Psoas muscle (tissue), 8 donors: Measurements from ENCODE around the gene LMBR1. TPM values are rescaled to one million over a fixed set of nuclear protein-coding genes. Genes with fewer than 3 reads are reported as not detected.

Experiments
- ATAC-seq, 4 donors: fragments of 200-7000 bp; cut with Tn5 transposase; one replicate each; pipeline ENCODE4 v1.9.1; 2020; ENCODE audit warnings: moderate library complexity in 3 of 4, mild to moderate bottlenecking in 2 of 4
- DNase-seq, 2 donors: peaks; one replicate each; pipeline ENCODE4 v3.0.0-alpha.2; 2020
- H3K27ac ChIP-seq: fragments of 200-600 bp; one replicate; pipeline ENCODE4 v1.8.0; 2022
- H3K27me3 ChIP-seq, 3 donors: fragments of 200-600 bp in 1 of 3; one replicate each; pipeline versions ENCODE4 v1.6.1 to v1.8.0; 2013 to 2022; ENCODE audit warnings: low read length in 2 of 3, mild to moderate bottlenecking in 2 of 3, moderate library complexity in 1 of 3; ENCODE audit not compliant: insufficient read depth in 3 of 3
- H3K36me3 ChIP-seq, 2 donors: fragments of 200-600 bp in 1 of 2; one replicate each; pipeline versions ENCODE4 v1.6.1 to v1.8.0; 2013 to 2022; ENCODE audit warnings: low read depth in 1 of 2, mild to moderate bottlenecking in 1 of 2, moderate library complexity in 1 of 2; ENCODE audit not compliant: insufficient read depth in 1 of 2
- H3K4me1 ChIP-seq: fragments of 200-600 bp; one replicate; pipeline ENCODE4 v1.8.0; 2022
- H3K4me3 ChIP-seq: fragments of 200-600 bp; one replicate; pipeline ENCODE4 v1.8.0; 2022; ENCODE audit warnings: mild to moderate bottlenecking
- H3K9me3 ChIP-seq: fragments of 200-600 bp; one replicate; pipeline ENCODE4 v1.8.0; 2022
- CTCF ChIP-seq: fragments of 200-600 bp; IDR thresholded peaks from one replicate; pipeline ENCODE4 v1.8.0; 2022; ENCODE audit warnings: antibody characterized with exemption
- WGBS, 3 donors: extraction: QIAGEN DNeasy Blood & Tissue Kit; methylation state at CpG; one replicate each; pipeline versions ENCODE4 v1.1.6 to v1.1.7; 2013; 5-methylcytosine and 5-hydroxymethylcytosine counted together
- intact Hi-C, 2 donors: fragments of 100-400 bp; cut with DNase I; formaldehyde crosslinking; loops; one replicate each; pipeline versions ENCODE4 v1.11.0 to v1.14.2; 2022
- polyA plus RNA-seq, 3 donors: library from polyadenylated mRNA; stranded (reverse); fragments of 200-250 nt; gene quantifications; one replicate each; pipeline ENCODE4 v1.2.3, GENCODE V29; 2013
- total RNA-seq, 4 donors: library from RNA; stranded (reverse); fragmentation: NEBNext Ultra II Directional in 2 of 4; extraction: Animal tissue kit (Norgen Biotek cat#: 25700) in 2 of 4; gene quantifications; one replicate each; pipeline versions ENCODE4 v1.2.1 to v1.2.4, GENCODE V29; 2021 to 2023
- donor health status: healthy with polysubstance abuse.
- donor health status: DM: no; HTN: no; CAD: no; lungs with moderate emphysema.
- donor health status: Bipolar disorder and iron deficiency.
- donor health status: healthy.
- donor health status: DM: yes; HTN: yes; CAD: no.
- donor health status: DM: no; HTN: no; CAD: no.
- donor health status: DM: no; HTN: no; CAD: no.
- donor health status: DM: yes; HTN: yes; CAD: no.

Gene LMBR1
- total and polyA plus RNA-seq, 7 donors, result 6.4 to 33.3 (median 21.7) TPM

GRCh38 chr7:156895024-156895780 is 2.2 kb upstream of the LMBR1 start:
- no peaks in the 10 kb centered on the region for H3K36me3 ChIP-seq
- peaks cover 20% of the 10 kb centered on the region for H3K4me1 ChIP-seq
- intact Hi-C loops, result loop anchor here in 1 of 2 donors (2.0 to 10.0 kb wide), 2 partner anchors 54 to 250 kb away; partner anchors contain the start of gene NOM1
- H3K27me3 ChIP-seq, result no peaks in the 10 kb centered on the region
- DNase-seq (no peak), ATAC-seq (no peak)
- H3K4me3 ChIP-seq, result no peak overlapping the region
- TF ChIP-seq CTCF, result no peak
- H3K9me3 ChIP-seq, result no peaks in the 10 kb centered on the region
- WGBS, 3 donors, result 67 to 79% (median 72%) methylated on average over 6 of the region's 6 CpGs
- H3K27ac ChIP-seq, result peak overlapping the region; percentile 20

- peak overlapping the region; percentile 94 for H3K4me3 ChIP-seq
- no peaks in the 10 kb centered on the region for H3K9me3 ChIP-seq
- ATAC-seq, result peak; percentile 6 to 23 (median 11)
- intact Hi-C loops, result loop anchor here in 1 of 2 donors (2.0 to 10.0 kb wide), 2 partner anchors 57 to 253 kb away; no protein-coding TSS in a partner anchor
- 1 to 2% (median 1%) methylated on average over 30 to 56 of the region's 57 CpGs for whole genome bisulfite sequencing, 3 donors
- TF ChIP-seq CTCF, result no peak
- no peaks in the 10 kb centered on the region for H3K27me3 ChIP-seq
- H3K36me3 ChIP-seq, result no peaks in the 10 kb centered on the region
- peaks cover 26% of the 10 kb centered on the region for H3K4me1 ChIP-seq
- peak; percentile 57 to 75 for DNase-seq
- peak overlapping the region; percentile 94 for H3K27ac ChIP-seq
Measured at GRCh38 chr7:156892081-156892800, 742 bp downstream of the LMBR1 start.

DNA sequence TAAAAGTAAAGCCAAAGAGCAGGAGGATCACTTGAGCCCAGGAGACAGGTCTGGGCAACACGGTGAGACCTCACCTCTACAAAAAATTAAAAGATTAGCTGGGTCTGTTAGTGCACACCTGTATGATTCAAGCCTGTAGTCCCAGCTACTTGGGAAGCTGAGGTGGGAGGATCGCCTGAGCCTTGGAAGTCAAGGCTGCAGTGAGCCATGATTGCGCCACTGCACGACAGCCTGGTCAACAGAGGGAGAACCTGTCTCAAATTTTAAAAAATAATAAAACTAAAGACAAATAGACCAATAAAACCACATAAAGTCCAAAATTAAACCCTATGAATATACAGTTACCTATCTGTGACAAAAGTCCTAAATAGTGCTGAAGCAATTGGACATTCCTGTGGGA is 3.2 kb downstream of the LMBR1 start:
- no peaks in the 10 kb centered on the region for H3K9me3 ChIP-seq
- intact Hi-C loops, result loop anchor here in 1 of 2 donors (10.0 kb wide), 1 partner anchor 255 kb away; no protein-coding TSS in a partner anchor
- DNase-seq (no peak), ATAC-seq (no peak)
- H3K27me3 ChIP-seq, result no peaks in the 10 kb centered on the region
- TF ChIP-seq CTCF, result no peak
- no peak overlapping the region for H3K27ac ChIP-seq
- H3K4me1 ChIP-seq, result peaks cover 20% of the 10 kb centered on the region
- 92 to 94% (median 94%) methylated on average over 4 of the region's 4 CpGs for WGBS, 3 donors
- no peaks in the 10 kb centered on the region for H3K36me3 ChIP-seq
- no peak overlapping the region for H3K4me3 ChIP-seq

GRCh38 chr7:156889089-156889488 is 3.9 kb downstream of the LMBR1 start:
- DNase-seq (no peak), ATAC-seq (no peak)
- intact Hi-C loops, result no loop called here
- Histone ChIP-seq H3K9me3 (no peaks in the 10 kb centered on the region), H3K4me3 (no peak overlapping the region), H3K27me3 (no peaks in the 10 kb centered on the region), H3K36me3 (no peaks in the 10 kb centered on the region), H3K27ac (no peak overlapping the region), H3K4me1 (peaks cover 14% of the 10 kb centered on the region)
- WGBS, 3 donors, result 24 to 32% (median 24%) methylated on average over 1 of the region's 1 CpG
- TF ChIP-seq CTCF, result no peak
